ENCODE measurements around the gene MEN1. TPM values are rescaled to one million over a fixed set of nuclear protein-coding genes. Genes with fewer than 3 reads are reported as not detected.

Gene MEN1
- total RNA-seq, 1 donor from 2014 or later: 61.5 TPM

DNA sequence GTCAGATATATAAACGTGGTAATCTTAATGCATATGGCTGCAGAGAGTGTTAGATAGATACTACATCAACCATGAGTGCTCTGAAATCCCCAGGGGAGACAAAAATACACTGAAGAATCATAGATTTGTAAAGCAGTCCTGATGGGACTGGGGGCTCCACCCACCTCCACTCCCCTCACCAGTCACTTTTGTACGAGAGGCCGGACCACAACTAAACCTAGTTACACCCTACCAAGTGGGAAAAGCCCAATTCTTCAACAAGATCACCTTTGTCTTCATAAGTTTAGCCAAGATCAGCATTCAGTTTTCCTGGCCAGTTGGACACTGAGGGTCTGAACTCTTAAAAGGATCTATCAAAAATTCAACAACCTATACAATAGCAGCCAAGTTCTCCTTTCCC is 33.5 kb downstream of the MEN1 start:
- peak overlapping the region; percentile 97 for H3K27ac Mint-ChIP-seq
- H3K27me3 Mint-ChIP-seq: no peaks in the 10 kb centered on the region
- H3K36me3 Mint-ChIP-seq (ENCODE audit: insufficient read depth): peaks cover 41% of the 10 kb centered on the region
- TF ChIP-seq, protein P1, sequence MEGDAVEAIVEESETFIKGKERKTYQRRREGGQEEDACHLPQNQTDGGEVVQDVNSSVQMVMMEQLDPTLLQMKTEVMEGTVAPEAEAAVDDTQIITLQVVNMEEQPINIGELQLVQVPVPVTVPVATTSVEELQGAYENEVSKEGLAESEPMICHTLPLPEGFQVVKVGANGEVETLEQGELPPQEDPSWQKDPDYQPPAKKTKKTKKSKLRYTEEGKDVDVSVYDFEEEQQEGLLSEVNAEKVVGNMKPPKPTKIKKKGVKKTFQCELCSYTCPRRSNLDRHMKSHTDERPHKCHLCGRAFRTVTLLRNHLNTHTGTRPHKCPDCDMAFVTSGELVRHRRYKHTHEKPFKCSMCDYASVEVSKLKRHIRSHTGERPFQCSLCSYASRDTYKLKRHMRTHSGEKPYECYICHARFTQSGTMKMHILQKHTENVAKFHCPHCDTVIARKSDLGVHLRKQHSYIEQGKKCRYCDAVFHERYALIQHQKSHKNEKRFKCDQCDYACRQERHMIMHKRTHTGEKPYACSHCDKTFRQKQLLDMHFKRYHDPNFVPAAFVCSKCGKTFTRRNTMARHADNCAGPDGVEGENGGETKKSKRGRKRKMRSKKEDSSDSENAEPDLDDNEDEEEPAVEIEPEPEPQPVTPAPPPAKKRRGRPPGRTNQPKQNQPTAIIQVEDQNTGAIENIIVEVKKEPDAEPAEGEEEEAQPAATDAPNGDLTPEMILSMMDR (IDR thresholded peaks at IDR 0.05; ENCODE audit: unreplicated experiment): no peak
- DNase-seq (ENCODE audit: low spot score, unreplicated experiment): no peak
- peaks cover 32% of the 10 kb centered on the region for H3K4me1 Mint-ChIP-seq (ENCODE audit: low read depth)
- peak overlapping the region; percentile 93 for H3K4me3 Mint-ChIP-seq (ENCODE audit: low read depth)
- H3K9me3 Mint-ChIP-seq (ENCODE audit: low read depth): no peaks in the 10 kb centered on the region

DNA sequence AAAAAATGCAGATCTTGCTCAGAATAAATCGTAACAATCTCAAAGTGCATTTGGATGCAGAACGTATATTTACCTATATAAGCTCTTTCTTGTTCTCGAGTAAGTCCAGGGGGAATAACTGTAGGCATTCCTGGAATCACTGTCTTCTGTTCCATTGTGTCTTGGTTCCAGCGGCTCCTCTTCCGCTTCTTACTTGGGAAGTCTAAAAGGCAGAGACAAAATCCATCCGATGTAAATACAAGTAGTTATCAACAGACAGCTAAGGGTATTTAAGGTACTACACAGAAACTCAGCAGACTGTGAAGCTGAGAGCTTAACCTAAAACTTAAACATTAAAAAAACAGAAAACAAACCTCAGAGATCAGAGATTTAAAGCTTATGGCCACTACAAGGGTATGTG is 33.9 kb downstream of the MEN1 start:
- H3K9me3 Mint-ChIP-seq (ENCODE audit: low read depth): no peaks in the 10 kb centered on the region
- peaks cover 37% of the 10 kb centered on the region for H3K4me1 Mint-ChIP-seq (ENCODE audit: low read depth)
- H3K27ac Mint-ChIP-seq: peak overlapping the region; percentile 97
- peak overlapping the region; percentile 93 for H3K4me3 Mint-ChIP-seq (ENCODE audit: low read depth)
- TF ChIP-seq, protein P1 (IDR thresholded peaks at IDR 0.05; ENCODE audit: unreplicated experiment): no peak
- no peaks in the 10 kb centered on the region for H3K27me3 Mint-ChIP-seq
- DNase-seq (ENCODE audit: low spot score, unreplicated experiment): no peak
- peaks cover 43% of the 10 kb centered on the region for H3K36me3 Mint-ChIP-seq (ENCODE audit: insufficient read depth)

DNA sequence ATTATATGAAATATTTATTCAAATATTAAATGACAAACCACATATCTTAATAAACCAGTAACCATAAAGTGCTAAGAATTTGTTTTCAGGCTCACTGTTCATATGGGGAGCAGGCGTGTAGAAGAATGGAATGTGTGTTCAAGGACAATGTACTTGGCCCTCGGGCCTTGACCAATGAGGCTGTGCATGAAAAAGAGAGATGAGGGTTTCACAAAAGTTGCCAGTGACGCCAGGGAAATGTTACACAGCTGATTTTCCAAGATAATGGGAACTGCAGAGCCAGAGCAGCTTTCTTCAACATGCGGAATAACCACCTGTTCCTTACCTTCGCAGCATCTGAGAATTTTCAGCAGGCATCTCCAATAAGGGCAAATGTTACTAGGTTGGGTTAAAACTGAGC is 36.2 kb downstream of the MEN1 start:
- no peak overlapping the region for H3K27ac Mint-ChIP-seq
- peaks cover 36% of the 10 kb centered on the region for H3K4me1 Mint-ChIP-seq (ENCODE audit: low read depth)
- no peaks in the 10 kb centered on the region for H3K27me3 Mint-ChIP-seq
- peaks cover 57% of the 10 kb centered on the region for H3K36me3 Mint-ChIP-seq (ENCODE audit: insufficient read depth)
- TF ChIP-seq, protein P1 (IDR thresholded peaks at IDR 0.05; ENCODE audit: unreplicated experiment): no peak
- H3K4me3 Mint-ChIP-seq (ENCODE audit: low read depth): no peak overlapping the region
- DNase-seq (ENCODE audit: low spot score, unreplicated experiment): no peak
- no peaks in the 10 kb centered on the region for H3K9me3 Mint-ChIP-seq (ENCODE audit: low read depth)

DNA sequence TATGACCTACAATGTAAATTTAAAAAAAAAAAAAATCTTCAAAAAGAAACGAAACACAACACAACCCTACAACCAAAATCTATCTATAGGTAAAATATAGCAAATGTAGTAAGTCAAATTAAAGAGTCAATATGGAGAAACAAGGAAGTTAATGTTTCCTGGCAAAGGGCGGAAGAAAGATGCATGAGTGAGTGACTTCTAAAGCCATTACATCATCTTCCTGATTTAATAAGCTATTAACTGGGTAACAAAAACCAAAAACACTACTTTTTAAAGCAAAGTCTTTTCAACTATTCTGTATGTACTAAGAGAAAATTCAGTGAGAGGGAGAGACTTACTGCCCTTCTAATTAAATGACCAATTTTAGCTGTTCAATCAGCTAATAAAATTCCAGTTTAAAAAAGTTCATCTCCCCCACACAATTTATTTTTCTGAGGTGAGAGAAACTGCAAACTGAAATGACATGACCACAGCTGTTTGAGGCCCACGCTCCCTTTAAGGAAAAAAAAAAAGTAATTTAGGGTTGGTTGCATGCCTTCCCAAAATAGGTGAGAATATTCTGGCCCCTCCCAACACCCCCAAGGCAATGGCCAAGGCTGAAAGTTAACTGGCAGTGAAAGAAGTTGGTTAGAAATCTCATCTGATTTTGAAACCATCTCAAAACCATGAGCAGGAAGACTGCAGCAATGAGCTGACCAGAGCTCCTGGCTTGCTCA is 37.9 kb downstream of the MEN1 start:
- H3K4me3 Mint-ChIP-seq (ENCODE audit: low read depth): no peak overlapping the region
- H3K27me3 Mint-ChIP-seq: no peaks in the 10 kb centered on the region
- peaks cover 35% of the 10 kb centered on the region for H3K4me1 Mint-ChIP-seq (ENCODE audit: low read depth)
- peaks cover 71% of the 10 kb centered on the region for H3K36me3 Mint-ChIP-seq (ENCODE audit: insufficient read depth)
- H3K9me3 Mint-ChIP-seq (ENCODE audit: low read depth): no peaks in the 10 kb centered on the region
- H3K27ac Mint-ChIP-seq: peak overlapping the region; percentile 1
- TF ChIP-seq, protein P1 (IDR thresholded peaks at IDR 0.05; ENCODE audit: unreplicated experiment): no peak
- no peak for DNase-seq (ENCODE audit: low spot score, unreplicated experiment)

DNA sequence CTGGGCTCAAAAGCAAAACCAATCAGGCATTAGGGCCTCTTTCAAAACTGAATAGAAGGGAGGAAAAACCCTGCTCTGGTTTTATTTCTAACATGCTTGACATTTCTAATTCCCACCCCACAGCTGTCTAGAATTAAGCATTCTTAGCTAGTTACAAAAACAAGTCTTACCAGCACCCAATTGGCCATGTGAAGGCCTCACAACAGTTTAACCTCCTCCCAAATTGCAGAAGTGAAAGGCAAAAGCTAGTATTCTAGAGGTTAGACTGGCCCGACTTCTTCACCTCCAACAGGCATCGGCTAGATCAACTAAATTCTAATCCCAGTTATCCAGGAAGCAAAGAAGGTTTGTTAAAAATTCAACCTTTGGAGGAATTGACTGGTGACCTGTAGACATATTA is 38.5 kb downstream of the MEN1 start:
- peak overlapping the region; percentile 1 for H3K27ac Mint-ChIP-seq
- H3K9me3 Mint-ChIP-seq (ENCODE audit: low read depth): no peaks in the 10 kb centered on the region
- peaks cover 29% of the 10 kb centered on the region for H3K4me1 Mint-ChIP-seq (ENCODE audit: low read depth)
- no peak overlapping the region for H3K4me3 Mint-ChIP-seq (ENCODE audit: low read depth)
- DNase-seq (ENCODE audit: low spot score, unreplicated experiment): no peak
- no peaks in the 10 kb centered on the region for H3K27me3 Mint-ChIP-seq
- TF ChIP-seq, protein P1 (IDR thresholded peaks at IDR 0.05; ENCODE audit: unreplicated experiment): no peak
- peaks cover 70% of the 10 kb centered on the region for H3K36me3 Mint-ChIP-seq (ENCODE audit: insufficient read depth)
